AG08396 (cell line): ENCODE results near the gene POLR2J3.
"Not testable (repeated sequence)": the region's sequence is repeated elsewhere in the genome, so short reads cannot be mapped to it uniquely, and the experiment has no call there.

Experiments used
- DNase-seq: peaks from one replicate; pipeline ENCODE4 v3.0.0; 2012; ENCODE audit warnings: low spot score, mixed read lengths

Gene POLR2J3

DNA sequence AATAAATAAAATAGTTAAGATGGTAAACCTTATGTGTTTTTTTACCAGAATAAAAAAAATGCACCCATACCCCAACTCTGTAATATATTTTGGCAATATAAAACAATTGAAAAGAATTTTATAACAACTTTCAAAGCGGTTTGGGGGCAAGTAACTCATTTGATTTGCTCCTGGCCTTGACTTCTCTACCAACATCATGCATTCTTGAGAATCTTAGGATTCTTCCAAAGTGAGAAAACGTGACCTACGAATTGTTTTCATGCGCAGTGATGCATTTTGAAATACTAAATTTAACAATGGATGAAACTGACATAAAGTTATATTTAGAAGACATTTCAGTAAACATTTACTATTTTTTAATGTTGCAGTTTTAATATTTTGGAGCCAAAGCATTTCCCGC lies 51.6 kb downstream of the POLR2J3 start:
- DNase-seq = not testable (repeated sequence)

DNA sequence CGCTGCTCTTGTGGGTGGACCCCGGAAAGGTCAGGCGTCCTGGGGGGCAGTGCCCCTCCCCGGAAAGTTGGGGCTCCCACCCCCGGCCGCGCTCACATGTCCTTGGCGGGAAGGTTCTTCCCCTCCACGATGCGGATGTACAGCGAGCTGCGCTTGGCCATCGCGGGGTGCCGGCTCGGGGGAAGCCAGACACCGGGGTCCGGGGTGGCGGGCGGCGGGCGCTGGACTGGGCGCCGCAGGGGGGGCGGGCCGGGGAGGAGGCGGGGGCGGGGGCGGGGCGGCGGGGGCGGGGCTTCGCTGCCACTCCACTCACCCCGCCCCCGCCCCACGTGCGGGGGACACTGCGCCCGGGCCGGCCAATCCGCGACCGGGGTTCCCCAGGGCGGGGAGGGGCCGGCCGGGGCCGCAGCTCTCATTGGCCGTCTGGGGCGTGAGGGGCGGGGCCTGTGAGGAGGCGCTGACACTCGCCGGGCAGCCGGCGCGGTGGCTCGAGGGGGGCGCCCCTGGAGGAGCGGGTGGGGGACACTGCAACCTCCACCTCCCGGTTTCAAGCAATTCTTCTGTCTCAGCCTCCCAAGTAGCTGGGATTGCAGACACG lies 54.7 kb downstream of the POLR2J3 start, which contains the start of gene RASA4B:
TSS of gene RASA4B (minus strand) at position 228 of the 598 bp plus-strand sequence. CDS start at position 161, 67 bp downstream.
- DNase-seq = not testable (repeated sequence)
